Right hindlimb (tissue), 1 donor: ENCODE results near the gene S1PR4.
"Not testable (repeated sequence)": the region's sequence is repeated elsewhere in the genome, so short reads cannot be mapped to it uniquely, and the experiment has no call there.

Experiments
- DNase-seq: peaks from one replicate; pipeline ENCODE4 v3.0.0-alpha.2; 2018

Gene S1PR4

GRCh38 chr19:3153286-3154230 is 25.0 kb upstream of the S1PR4 start:
- no peak for DNase-seq

DNA sequence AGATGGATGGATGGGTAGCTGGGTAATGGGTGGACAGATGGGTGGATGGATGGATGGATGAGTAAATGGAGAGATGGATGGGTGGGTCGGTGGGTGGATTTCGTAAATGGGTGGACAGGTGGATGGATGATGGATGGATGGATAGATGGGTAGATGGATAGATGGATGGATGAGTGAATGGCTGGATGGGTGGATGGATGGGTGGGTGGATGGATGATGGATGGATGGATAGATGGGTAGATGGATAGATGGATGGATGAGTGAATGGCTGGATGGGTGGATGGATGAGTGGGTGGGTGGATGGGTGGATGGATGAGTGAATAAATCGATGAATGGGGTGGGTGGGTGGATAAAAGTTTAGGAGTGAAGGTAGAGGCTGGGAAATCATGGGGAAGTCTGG is 24.1 kb upstream of the S1PR4 start:
- DNase-seq, result not testable (repeated sequence)

GRCh38 chr19:3154957-3155736 is 23.4 kb upstream of the S1PR4 start:
- peak; percentile 35 for DNase-seq

DNA sequence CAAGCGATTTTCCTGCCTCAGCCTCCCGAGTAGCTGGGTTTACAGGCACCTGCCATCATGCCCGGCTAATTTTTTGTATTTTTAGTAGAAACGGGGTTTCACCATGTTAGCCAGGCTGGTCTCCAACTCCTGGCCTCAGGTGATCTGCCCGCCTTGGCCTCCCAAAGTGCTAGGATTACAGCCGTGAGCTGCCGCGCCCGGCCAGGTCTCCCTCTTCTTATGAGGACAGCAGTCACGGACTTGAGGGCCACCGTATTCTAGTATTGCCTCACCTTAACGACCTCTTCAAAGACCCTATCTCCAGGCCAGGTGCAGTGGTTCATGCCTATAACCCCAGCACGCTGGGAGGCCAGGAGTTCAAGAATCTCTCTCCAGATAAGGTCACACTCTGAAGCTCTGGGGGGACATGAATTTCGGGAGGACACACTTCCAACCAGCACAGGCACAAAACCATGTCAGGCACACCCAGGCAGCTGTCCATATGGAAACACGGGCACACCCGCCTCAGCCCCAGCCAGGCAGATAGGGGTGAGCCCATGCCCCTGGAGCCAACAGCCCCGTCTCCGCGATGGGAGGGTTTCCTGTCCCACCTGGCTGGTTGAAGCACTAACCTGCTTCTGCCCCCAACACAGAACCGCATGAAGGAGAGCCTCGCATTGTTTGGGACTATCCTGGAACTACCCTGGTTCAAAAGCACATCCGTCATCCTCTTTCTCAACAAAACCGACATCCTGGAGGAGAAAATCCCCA is 21.3 kb upstream of the S1PR4 start:
- no peak for DNase-seq

GRCh38 chr19:3159565-3159964 is 19.0 kb upstream of the S1PR4 start:
- DNase-seq, result no peak

DNA sequence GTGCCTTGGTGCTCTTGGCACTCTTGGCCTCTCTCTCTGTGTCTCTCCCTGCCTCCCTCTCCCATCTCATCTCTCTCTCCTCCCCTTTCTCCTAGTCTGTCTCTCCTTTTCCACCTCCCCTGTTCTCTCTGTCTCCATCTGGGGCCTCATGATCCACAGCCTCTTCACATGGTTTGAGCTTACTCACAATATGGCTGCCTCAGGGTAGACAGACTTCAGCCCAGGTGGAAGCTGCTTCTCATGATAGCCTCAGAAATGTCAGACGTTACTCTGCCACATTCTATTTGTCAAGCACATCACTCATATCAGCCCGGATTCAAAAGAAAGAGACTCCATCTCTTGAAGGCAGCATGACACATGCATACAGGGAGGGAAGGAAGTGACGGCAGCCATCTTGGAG is 18.4 kb upstream of the S1PR4 start:
- DNase-seq, result no peak

DNA sequence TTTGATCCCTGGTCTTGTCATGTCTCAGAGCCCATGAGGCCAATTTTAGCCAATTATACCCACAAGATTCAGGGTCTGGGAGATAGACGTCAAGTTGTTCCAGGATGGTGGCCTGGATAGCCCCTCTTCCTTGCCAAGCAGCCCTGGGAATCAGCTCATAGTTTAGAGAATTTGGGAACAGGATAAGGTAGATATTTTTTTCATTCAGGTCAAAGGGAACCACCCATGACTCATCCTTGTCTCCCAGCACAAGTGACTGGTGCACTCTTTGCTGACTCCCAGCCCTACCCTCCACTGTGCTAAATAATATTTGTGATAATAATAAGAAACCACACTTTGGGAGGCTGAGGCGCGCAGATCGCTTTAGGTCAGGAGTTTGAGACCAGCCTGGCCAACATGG is 17.1 kb upstream of the S1PR4 start:
- no peak for DNase-seq

DNA sequence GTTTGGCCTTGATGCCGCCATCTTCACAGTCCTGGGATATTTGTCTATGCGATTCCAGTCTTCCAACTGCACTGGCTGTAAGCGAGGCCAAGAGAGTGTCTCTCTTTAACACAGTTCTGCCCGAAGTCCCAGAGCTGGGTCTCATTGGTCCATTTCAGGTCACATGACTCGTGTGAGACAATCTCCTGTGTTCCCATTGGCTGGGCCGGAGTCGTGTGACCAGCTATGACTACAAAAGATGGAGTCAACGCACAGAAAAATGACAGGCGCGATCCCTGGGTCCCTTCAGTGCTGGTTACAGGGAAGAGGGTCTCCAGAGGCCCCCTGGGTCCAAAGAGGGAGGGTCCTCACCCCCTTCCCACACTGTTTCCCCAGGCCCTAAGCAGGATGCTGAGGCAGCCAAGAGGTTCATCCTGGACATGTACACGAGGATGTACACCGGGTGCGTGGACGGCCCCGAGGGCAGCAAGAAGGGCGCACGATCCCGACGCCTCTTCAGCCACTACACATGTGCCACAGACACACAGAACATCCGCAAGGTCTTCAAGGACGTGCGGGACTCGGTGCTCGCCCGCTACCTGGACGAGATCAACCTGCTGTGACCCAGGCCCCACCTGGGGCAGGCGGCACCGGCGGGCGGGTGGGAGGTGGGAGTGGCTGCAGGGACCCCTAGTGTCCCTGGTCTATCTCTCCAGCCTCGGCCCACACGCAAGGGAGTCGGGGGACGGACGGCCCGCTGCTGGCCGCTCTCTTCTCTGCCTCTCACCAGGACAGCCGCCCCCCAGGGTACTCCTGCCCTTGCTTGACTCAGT is 15.9 kb upstream of the S1PR4 start:
- DNase-seq, result no peak

DNA sequence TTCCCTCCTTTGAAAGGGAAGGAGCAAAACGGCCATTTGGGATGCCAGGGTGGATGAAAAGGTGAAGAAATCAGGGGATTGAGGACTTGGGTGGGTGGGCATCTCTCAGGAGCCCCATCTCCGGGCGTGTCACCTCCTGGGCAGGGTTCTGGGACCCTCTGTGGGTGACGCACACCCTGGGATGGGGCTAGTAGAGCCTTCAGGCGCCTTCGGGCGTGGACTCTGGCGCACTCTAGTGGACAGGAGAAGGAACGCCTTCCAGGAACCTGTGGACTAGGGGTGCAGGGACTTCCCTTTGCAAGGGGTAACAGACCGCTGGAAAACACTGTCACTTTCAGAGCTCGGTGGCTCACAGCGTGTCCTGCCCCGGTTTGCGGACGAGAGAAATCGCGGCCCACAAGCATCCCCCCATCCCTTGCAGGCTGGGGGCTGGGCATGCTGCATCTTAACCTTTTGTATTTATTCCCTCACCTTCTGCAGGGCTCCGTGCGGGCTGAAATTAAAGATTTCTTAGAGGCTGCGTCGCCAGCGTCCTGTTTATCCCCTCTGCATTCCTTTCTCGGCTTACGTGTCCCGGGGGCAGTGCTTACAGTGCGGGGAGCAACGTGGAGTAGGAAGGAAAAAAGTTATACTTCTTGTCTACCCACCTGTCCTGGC is 15.2 kb upstream of the S1PR4 start:
- peak; percentile 58 for DNase-seq

DNA sequence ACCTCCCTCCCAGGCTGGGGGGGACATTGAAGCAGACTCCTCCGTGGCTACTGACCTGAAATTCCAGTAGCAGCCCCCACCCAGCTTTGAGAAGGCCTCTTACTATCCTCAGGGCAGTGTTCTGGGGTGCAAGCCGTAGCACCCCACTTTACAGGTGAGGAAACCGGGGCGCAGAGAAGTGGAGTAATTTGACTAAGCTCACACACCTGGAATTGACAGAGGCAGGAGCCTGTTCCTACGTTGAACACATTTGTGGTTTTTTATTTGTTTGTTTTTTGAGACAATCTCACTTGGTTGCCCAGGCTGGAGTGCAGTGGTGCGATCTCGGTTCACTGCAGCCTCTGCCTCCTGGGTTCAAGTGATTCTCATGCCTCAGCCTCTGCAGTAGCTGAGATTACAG is 14.6 kb upstream of the S1PR4 start:
- no peak for DNase-seq

- DNase-seq, result no peak
Measured at GRCh38 chr19:3167533-3168272, 10.9 kb upstream of the S1PR4 start.

DNA sequence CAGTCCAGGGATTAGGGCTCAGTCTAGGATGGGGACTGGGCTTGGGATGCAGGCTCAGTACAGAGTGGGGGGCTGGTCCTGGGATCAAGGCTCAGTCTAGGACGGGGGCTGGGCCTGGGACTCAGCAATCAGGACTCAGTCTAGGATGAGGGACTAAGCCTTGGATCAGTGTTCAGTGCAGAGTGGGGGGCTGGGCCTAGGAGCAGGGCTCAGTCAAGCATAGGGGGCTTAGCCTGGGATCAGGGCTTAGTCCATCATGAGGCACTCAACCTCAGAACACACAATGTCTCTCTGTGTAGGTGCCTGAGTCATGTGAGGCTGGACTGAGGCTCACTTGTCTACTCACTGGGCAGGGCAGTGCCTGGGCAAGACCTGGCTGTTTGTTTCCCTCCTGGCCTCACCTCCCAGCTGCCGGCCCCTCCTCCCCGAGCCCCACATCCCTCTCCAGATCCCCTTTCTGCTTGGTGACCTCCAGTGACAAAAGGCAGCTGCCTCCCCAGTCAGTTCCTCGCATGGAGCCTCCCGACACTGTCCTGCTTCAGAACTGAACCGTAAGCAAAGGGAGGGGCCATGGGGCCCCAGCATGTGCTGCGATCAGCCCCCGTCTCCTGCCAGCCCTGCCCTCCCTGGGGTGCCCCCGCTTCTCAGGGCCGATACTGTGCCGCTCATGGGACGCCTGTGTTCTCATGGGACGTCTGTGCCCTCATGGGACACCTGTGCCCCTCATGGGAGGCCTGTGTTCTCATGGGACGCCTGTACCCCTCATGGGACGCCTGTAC is 6.5 kb upstream of the S1PR4 start:
- no peak for DNase-seq

DNA sequence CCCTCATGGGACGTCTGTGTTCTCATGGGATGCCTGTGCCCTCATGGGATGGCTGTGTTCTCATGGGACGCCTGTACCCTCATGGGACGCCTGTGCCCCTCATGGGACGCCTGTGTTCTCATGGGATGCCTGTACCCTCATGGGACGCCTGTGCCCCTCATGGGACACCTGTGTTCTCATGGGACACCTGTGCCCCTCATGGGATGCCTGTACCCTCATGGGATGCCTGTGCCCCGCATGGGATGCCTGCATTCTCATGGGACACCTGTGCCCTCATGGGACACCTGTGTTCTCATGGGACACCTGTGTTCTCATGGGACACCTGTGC is 5.9 kb upstream of the S1PR4 start:
- not testable (repeated sequence) for DNase-seq

DNA sequence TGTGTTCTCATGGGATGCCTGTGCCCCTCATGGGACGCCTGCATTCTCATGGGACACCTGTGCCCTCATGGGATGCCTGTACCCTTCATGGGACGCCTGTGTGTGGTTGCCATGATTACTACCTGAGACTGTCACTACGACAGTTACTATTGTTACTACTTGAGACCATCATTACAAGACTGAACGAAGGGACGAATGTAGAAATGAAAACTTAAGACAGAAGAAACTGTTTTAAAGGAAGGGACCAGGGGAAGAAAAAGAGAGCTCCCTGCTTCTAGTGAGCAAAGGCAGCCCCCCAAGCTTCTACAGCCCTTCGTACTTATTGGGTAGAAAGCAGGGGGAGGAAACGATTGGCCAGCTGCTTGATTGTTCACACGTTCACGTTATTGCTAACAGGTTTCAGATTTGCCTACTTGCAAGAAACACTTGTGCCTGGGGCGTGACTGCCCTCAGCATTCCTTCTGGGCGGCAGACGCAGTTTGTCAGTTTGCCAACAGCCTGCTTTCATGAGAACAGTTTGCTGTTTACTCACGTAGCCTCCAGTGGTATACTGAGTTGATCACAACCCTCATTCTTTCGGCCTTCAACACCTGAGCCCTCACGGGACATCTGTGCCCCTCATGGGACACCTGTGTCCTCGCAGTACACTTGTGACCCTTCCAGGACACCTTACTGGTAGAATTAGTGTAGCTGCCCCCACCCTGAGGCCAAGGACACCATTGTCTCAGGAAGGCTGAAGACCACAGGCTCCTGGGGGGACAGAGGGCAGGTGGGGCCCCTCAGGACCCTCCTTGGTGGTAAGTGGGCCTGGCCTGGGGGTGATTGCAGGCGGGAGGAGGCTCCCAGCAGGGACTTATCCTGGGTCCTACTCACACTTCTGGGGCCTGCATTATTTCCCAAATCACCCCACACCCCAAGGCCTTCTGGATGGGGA is 2.5 kb upstream of the S1PR4 start:
- no peak for DNase-seq

GRCh38 chr19:3176715-3177501 is 1.7 kb upstream of the S1PR4 start:
- peak; percentile 19 for DNase-seq

- DNase-seq, result no peak
Measured at GRCh38 chr19:3178973-3179738, 587 bp downstream of the S1PR4 start.

- no peak for DNase-seq
Measured at GRCh38 chr19:3179739-3180293, 1.2 kb downstream of the S1PR4 start.
